ENCODE results near the gene RBPJ. TPM values are rescaled to one million over a fixed set of nuclear protein-coding genes. Genes with fewer than 3 reads are reported as not detected.

Gene RBPJ
- polyA plus RNA-seq, 1 donor from 2014 or later = 89.8 TPM

GRCh38 chr4:26369132-26369531 is 48.3 kb downstream of the RBPJ start:
- Histone ChIP-seq H3K27ac (ENCODE audit: low read length) (no peak overlapping the region), H4K20me1 (ENCODE audit: insufficient read depth) (no peaks in the 10 kb centered on the region)

GRCh38 chr4:26369581-26369980 is 48.8 kb downstream of the RBPJ start:
- no peak overlapping the region for H3K4me3 ChIP-seq (ENCODE audit: low read length)
- no peak overlapping the region for H2AFZ ChIP-seq (ENCODE audit: low read depth, low read length)
- H3K27ac ChIP-seq (ENCODE audit: low read length) = no peak overlapping the region
- H3K27me3 ChIP-seq (ENCODE audit: insufficient read depth, low read depth, low read length) = no peaks in the 10 kb centered on the region
- no peaks in the 10 kb centered on the region for H4K20me1 ChIP-seq (ENCODE audit: insufficient read depth)
- no peak for TF ChIP-seq EP300 (conservative IDR thresholded peaks at IDR 0.05; ENCODE audit: poor library complexity, severe bottlenecking)
- no peak for TF ChIP-seq TAF1 (IDR thresholded peaks at IDR 0.05; ENCODE audit: low read depth)
- no peak for TF ChIP-seq EZH2 (IDR thresholded peaks at IDR 0.05; ENCODE audit: borderline replicate concordance, insufficient read depth, low read length, poor library complexity, severe bottlenecking)
- TF ChIP-seq, protein P1, sequence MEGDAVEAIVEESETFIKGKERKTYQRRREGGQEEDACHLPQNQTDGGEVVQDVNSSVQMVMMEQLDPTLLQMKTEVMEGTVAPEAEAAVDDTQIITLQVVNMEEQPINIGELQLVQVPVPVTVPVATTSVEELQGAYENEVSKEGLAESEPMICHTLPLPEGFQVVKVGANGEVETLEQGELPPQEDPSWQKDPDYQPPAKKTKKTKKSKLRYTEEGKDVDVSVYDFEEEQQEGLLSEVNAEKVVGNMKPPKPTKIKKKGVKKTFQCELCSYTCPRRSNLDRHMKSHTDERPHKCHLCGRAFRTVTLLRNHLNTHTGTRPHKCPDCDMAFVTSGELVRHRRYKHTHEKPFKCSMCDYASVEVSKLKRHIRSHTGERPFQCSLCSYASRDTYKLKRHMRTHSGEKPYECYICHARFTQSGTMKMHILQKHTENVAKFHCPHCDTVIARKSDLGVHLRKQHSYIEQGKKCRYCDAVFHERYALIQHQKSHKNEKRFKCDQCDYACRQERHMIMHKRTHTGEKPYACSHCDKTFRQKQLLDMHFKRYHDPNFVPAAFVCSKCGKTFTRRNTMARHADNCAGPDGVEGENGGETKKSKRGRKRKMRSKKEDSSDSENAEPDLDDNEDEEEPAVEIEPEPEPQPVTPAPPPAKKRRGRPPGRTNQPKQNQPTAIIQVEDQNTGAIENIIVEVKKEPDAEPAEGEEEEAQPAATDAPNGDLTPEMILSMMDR (IDR thresholded peaks at IDR 0.05; ENCODE audit: poor library complexity, severe bottlenecking) = no peak
- TF ChIP-seq, protein P2, sequence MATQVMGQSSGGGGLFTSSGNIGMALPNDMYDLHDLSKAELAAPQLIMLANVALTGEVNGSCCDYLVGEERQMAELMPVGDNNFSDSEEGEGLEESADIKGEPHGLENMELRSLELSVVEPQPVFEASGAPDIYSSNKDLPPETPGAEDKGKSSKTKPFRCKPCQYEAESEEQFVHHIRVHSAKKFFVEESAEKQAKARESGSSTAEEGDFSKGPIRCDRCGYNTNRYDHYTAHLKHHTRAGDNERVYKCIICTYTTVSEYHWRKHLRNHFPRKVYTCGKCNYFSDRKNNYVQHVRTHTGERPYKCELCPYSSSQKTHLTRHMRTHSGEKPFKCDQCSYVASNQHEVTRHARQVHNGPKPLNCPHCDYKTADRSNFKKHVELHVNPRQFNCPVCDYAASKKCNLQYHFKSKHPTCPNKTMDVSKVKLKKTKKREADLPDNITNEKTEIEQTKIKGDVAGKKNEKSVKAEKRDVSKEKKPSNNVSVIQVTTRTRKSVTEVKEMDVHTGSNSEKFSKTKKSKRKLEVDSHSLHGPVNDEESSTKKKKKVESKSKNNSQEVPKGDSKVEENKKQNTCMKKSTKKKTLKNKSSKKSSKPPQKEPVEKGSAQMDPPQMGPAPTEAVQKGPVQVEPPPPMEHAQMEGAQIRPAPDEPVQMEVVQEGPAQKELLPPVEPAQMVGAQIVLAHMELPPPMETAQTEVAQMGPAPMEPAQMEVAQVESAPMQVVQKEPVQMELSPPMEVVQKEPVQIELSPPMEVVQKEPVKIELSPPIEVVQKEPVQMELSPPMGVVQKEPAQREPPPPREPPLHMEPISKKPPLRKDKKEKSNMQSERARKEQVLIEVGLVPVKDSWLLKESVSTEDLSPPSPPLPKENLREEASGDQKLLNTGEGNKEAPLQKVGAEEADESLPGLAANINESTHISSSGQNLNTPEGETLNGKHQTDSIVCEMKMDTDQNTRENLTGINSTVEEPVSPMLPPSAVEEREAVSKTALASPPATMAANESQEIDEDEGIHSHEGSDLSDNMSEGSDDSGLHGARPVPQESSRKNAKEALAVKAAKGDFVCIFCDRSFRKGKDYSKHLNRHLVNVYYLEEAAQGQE (IDR thresholded peaks at IDR 0.05; ENCODE audit: borderline replicate concordance) = no peak
- H3K79me2 ChIP-seq (replicated peaks; ENCODE audit: insufficient read depth, low read length) = peaks cover 63% of the 10 kb centered on the region
- no peaks in the 10 kb centered on the region for H3K9me2 ChIP-seq (ENCODE audit: insufficient read depth, low read length)
- no peak overlapping the region for H3K9ac ChIP-seq (ENCODE audit: low read length)
- no peaks in the 10 kb centered on the region for H3K36me3 ChIP-seq (ENCODE audit: insufficient read depth, low read length)
- no peaks in the 10 kb centered on the region for H3F3A ChIP-seq (ENCODE audit: insufficient read depth, low read length, poor library complexity, severe bottlenecking)
- H3K9me3 ChIP-seq (ENCODE audit: low read length) = no peaks in the 10 kb centered on the region
- H3K4me2 ChIP-seq (ENCODE audit: low read length) = no peak overlapping the region

More at GRCh38 chr4:26369132-26369531, 48.3 kb downstream of the RBPJ start:
- no peak overlapping the region for H2AFZ ChIP-seq (ENCODE audit: low read depth, low read length)
- peaks cover 66% of the 10 kb centered on the region for H3K79me2 ChIP-seq (replicated peaks; ENCODE audit: insufficient read depth, low read length)
- no peaks in the 10 kb centered on the region for H3K9me2 ChIP-seq (ENCODE audit: insufficient read depth, low read length)
- TF ChIP-seq SMC3 (conservative IDR thresholded peaks at IDR 0.05; ENCODE audit: poor library complexity) = no peak
- TF ChIP-seq EP300 (conservative IDR thresholded peaks at IDR 0.05; ENCODE audit: poor library complexity, severe bottlenecking) = no peak
- TF ChIP-seq, protein P2 (IDR thresholded peaks at IDR 0.05; ENCODE audit: borderline replicate concordance) = no peak
- TF ChIP-seq MXI1 (conservative IDR thresholded peaks at IDR 0.05; ENCODE audit: poor library complexity, severe bottlenecking) = no peak
- no peak for TF ChIP-seq RAD21 (conservative IDR thresholded peaks at IDR 0.05)
- no peak overlapping the region for H3K4me3 ChIP-seq (ENCODE audit: low read length)
- H3K27me3 ChIP-seq (ENCODE audit: insufficient read depth, low read depth, low read length) = no peaks in the 10 kb centered on the region
- H3K4me2 ChIP-seq (ENCODE audit: low read length) = no peak overlapping the region
- H3K36me3 ChIP-seq (ENCODE audit: insufficient read depth, low read length) = no peaks in the 10 kb centered on the region
- H3F3A ChIP-seq (ENCODE audit: insufficient read depth, low read length, poor library complexity, severe bottlenecking) = no peaks in the 10 kb centered on the region
- H3K9ac ChIP-seq (ENCODE audit: low read length) = no peak overlapping the region
- H3K9me3 ChIP-seq (ENCODE audit: low read length) = no peaks in the 10 kb centered on the region

Measured in neural cell (in vitro differentiated cells).